Hippocampal formation (tissue), 2 donors: Measurements from ENCODE around the gene MAT2A.

Experiments
- DNase-seq, 2 donors: peaks; one replicate each; lab custom pipeline; 2025; lab: John Stamatoyannopoulos, UW

MAT2A gene

DNA sequence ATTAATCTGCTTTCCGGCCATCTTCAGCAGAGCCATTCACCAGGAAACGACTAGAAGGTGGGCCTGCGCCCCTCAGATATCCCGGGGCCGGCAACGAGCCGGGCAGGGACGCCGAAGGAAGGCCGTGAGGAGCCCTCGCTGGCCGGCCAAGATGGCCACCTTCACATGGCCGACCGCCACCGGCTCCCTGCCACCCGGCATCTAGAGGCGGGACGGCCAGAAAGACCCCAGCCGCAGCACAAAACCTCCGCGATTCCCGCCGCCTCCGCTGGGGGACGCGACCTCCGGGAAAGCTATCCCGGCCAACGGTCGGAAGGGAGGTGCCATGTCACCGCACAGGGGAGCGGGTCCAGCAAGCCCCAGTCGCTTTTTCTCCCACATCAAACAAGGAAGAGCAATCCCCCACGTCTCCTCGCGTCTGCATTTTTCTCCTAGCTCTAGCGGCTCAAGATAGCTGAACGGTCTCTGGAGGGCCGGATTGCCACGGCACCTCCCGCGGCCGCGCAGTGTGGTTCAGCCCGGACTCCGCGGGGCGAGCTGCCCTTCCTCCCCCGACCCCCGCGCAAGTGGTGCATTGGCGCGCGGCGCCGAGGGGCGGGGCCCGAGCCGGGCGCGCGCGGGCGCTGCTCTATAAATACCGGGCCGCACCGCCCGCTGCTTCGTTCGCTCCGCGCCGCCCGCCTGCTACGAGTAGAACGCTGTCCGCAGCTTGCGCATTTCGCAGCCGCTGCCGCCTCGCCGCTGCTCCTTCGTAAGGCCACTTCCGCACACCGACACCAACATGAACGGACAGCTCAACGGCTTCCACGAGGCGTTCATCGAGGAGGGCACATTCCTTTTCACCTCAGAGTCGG is at the start of gene MAT2A:
Gene MAT2A (plus strand): TSS at position 662 of the 854 bp plus-strand sequence. CDS start 120 bp downstream, at position 782.
- peak; percentile 94 to 96 for DNase-seq

DNA sequence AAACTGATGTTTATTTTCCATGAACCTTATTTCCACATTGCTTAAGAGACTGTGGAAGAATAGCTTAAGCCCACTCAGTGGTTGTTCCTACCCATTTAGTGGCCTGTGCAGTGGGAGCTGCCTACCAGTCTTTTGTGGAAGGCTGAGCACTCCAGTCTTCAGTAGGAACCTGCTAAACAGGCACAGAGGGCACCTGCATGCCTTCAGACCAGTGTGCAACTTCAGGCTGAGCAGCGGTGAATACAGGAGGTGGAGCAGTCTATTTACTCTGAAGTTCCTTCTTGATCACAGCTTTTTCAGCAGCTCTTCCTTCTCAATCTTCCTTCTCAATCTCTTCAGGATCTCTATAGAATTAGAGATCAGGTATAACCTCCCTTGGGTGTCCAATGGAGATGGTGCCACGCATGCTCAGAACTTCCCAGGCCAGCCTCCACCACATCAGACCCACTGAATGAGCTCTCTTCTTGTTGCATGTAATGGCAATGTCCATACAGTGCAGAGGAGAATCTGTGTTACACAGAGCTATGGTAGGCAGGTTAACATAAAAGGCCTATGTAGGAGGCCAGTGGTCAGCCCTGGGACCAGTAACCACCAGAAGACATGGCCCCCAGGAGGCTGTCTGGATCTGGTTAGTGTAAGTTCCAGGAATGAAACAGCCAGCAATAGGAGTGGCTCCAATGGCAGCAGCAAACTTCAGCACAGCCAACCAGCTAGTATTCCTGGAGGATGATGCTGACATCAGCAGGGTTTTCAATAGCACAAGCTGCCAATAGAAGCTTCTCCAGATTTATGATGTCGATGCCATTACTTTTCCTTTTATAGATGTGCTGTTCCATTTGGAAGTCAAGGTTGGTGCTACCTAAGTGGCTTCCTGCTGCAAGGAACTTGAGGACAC is 47.9 kb upstream of the MAT2A start:
- DNase-seq: no peak

DNA sequence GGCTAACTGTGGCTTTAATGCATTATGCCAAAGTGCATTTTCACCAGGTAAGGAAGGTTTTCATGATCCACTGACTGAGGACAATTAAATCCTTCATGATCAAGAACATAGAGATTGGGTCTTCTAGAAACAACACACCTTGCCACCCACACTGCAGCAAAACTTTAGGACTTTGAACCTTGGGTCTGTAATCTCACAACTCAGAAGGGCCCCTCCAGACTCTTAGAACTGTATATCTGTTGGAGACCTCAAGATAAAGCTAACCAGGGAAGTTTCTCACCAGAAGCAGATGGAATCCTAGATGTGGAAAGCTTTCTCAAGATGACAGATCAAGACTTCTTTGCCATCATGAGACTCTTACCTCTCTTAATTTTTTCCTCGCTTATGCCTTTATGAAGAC is 42.5 kb upstream of the MAT2A start:
- DNase-seq: no peak

DNA sequence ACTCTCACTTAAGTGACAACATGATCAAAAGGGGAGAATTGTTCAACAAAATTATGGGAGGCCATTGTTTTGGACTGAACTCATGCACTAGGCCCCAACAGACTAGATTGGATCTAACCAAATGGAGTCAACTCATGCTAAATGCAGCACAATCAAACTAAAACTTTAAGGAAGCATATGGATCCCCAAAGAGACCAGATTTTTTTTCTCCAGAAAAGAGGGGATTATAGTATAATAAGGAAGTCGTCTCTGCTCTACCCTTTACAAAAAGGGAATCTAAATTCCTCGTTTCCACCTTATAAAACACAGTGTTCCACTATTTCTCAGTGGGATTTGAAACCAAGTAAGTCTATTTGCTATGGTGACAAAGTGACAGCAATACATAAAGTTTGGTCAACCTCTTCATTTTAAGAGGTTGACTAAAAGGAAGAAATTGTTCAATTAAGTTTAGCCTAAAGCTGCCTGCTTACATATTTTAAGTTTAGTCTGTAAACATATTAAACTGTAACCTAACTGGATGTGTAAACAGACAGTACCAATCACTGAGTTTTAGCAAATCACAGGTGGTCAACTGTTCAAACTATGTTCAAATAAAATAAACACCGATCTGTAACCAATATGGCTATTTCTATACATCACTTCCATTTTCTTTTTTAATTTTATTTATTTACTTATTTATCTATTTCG is 40.9 kb upstream of the MAT2A start:
- DNase-seq: no peak

DNA sequence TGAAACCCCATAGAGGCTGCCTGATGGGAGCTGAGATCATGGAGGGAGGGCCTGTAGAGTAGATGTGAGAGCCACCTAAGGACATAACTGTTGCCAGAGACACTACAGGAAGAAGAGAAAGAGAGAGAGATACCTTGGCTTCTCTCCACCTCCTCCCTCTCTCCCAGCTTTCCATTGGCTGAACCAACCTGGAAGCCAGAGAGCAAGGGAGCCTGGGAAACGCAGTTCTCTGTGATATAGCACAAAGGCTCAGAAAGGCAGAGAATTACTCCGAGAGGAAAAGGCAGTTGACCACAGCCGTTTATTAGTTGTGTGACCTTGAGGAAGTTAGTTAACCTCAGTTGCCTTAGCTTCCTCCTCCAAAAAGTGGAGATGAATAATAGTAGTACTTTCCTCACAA is 37.7 kb upstream of the MAT2A start:
- DNase-seq: no peak

DNA sequence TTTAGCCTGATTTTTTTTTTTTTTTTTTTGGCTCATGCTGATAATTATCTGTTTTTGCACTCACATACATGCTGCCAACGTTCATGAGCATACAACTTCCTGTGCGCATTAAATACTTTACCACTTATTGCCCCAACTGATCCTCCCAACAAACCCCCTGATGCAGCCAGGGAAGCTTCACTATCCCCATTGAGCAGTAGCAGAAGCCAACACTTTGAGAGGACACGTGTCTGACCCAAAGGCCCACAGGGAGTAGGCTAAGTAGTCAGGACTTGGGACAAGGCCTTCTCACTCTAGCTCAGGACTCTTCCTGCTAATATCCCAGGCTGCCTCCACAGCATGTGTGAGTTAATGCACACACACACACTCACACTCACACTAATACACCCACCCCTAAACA is 36.2 kb upstream of the MAT2A start:
- no peak for DNase-seq

DNA sequence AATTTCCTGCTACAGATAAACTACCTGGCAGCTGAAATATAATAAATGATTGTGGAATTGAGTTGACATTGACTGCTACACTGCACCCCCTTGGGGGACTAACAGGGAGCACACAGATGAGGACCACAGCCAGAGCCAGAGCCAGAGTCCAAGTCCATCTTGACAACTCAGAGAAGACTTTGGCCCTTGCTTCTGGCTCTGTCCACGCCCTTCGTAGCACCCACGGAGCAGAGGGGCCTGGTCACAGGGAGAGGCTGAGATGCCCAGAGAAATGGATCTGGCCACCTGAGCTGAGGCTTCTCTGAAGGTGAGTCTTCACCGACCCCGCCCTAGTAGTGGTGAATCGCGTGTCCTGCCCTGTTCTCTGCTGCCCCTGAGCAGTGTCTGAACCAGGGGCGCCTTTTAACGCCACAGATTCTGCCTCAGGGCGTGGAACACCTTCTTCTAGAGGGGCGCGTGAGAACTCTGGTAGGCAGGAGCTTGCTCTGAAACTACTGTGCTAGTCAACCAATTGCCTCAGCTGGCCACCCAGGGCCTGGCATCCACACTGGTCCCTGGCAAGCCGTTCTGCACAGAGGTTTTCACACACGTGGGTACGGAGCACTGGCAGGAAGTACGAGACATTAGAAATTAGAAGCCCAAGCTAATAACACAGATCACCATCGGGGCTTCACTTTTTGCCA is 35.7 kb upstream of the MAT2A start:
- no peak for DNase-seq

DNA sequence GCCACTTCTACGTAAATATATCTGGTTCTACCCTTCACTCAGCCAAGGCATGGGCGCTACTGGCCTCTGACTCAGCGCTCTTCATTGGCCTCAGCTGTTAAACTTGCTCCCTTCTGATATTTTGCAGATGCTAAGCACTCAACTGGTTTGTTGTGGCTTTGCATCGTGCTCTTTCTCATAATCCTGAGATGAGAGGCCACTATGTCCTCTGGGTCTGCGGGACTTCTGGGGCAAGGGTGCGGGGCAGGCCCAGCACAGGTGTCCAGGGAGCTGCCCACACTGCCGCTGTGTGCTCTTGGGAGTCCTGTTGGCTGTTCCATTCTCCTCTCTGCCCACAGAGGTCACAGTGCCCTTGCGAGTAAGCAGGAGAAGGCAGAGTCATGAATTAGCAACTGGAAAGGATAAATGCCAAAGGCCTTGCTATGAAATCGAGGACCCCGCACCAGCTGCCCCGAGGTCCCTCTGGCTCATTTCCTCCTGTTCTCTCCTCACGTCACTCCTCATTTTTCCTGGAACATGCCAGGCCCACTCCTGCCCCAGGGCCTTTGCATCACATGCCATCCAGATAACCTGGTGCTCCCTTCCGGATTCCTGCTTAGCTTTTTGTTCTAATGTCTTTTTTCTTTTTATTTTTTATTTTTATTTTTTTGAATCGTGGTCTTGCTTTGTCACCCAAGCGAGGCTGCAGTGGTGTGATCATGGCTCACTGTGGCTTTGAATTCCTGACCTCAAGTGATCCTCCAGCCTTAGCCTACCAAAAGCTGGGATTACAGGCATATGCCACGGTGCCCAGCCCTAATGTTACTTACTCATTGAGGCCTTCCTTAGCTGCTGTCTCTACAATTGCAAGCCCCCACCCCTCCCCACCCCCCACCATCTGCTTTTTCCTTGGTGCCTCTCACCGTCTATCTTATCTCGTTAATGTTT is 34.9 kb upstream of the MAT2A start:
- DNase-seq: no peak

DNA sequence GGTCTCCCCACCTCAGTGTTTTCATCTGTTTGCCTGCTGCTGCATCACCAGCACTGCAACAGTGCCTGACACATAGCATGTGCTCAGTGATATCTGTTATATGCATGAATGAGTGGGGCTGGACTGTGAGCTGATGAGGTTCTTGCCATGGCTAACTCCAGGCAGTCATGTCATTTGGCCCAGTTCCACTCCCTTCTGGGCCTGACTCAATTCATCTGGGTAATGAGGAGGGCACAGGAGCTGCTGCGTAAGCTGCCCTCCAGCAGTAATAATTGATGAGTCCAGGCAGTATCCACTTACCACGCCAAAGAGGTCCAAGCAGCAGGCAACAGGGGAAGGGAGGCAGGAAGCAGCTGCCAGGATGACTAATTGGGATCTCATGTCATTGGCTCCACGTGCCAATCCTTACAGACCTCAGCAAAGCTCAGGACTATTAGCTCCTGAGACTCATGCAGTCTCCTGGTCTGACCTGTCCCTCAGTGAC is 34.1 kb upstream of the MAT2A start:
- no peak for DNase-seq

DNA sequence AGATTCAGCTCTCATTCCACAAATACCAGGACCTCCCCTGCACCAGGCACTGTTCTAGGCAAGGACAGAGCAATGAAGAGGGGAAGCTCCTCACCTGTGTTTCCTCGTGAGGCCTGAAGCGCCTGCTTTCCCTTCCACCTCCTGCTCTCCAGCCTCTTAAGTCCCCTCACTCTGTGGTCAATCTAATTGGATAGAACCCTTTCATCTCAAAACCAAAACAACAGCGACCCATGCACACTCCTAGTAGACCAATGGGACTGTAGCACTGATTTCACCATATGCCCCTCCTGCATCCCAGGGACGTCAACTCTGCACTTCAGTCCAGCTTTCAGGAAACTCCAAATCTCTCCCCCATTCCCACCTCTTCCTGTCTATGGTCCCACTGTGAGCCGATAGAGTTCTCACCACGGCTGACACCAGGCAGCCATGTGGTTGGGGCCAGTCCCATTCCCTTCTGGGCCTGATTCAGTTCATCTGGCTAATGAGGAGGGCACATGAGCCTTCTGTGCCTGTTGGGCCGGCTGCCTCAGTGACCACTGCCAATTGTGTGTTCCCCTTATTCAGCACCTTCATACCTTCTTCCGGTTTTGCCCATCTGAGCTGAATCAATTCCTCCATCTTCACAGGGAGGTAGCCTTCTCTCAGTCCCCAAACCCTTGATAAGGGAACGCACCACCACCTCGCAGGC is 33.3 kb upstream of the MAT2A start:
- DNase-seq: no peak

DNA sequence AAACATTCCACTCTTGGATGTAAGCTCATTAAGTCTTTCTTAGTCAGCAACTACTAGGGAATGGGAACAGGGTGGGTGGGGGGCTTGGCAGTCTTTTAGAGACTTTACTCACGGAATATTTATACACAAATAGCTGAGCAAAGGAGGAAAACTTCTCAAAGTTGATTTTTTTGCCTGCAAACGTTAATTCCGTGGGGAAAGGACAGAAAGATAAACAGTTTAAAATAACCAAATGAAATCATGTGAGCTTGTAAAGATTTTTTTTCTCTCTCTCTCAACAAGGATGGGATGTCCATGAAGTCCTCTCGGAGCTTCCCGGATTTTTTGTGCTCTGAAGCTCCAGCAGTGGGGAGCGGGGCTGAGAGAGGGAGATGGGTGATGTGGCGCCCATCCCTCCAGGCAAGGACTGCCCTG is 32.2 kb upstream of the MAT2A start:
- no peak for DNase-seq

DNA sequence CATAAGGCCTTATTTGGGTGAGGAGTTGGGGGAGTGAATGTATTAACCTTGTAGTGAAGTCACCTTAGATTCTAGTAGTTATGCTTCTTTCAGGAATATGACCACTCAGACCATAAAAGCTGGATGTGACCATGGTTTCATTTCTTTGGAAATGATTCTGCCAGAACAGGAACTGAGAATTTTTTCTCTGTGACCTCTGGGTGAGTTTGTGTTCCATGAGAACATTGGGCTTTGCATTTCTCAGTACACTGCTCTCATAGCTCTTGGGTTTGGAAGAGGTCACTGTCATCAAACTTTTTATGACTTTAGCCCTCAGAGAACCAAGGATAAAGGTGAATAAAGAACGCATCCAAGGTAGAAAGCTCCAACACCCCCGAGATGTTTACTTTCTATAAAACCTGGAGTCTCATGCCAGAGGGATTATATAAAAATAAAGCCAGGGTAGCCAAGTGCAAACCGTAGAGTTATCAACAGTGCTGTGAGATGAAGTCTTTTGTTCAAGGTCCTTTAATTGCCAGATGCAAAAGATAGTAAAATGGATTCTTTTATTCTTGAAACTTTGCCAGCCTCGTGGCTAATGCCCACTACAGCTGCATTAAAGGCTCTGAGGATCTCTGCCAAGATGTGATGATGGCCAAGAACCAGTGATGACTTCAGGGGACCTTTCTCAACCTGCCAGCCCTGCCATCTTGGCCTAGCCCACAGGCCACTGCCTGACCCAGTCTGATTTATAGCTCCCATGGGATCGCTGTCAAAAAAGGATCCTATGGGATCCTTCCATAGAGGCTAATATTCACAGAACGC is 27.8 kb upstream of the MAT2A start:
- DNase-seq: no peak

DNA sequence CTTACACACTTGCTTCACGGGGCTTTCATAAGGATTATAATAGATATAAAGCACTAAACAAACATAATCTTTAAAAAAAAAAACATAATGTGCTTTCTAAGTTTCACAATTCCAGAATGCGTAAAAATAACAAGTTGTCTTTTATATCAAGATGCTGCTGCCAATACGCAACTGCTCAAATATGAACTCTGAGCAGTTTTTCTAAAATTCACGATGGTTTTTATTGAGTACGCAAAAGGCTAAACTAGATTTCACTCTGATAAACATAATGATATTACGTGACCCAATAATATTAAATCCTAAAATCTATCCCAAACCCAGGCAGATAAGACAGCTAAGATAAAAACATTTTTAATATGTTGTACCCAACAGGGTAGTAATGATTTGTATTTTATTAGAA is 24.6 kb upstream of the MAT2A start:
- DNase-seq: no peak

DNA sequence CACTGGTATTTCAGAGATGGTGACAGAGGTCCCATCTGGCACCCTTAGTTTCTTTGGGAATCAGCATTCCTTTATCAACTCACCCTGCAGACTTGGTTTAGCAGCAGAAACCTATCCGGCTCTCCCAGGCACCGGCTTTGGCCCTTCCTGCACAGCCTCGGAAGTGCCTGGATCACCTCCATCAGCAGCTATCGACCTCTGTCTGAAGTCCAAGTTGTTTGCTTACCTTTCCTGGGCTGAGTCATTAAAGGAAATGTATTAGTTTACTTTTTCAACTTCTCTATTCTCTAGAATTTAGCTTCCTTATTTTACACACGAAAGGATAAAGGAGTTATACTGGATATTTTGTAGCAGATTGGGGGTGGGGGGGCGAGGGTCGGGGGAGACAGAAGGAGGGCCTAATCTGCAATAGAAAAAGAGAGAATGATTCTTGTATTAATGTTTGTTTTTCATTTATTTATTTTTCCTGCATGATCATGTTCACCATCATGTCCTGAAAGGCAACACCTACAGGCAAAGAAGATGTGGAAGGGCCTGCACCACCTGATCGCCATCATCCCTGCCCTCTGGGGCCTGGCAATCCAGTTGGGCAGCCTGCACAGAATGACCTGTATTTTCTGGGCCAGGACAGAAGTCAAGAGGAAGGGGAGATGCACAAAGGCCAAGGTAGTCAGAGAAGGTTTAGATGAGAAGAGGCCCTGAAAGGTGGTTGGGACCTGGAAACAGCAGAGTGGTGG is 22.1 kb upstream of the MAT2A start:
- no peak for DNase-seq

DNA sequence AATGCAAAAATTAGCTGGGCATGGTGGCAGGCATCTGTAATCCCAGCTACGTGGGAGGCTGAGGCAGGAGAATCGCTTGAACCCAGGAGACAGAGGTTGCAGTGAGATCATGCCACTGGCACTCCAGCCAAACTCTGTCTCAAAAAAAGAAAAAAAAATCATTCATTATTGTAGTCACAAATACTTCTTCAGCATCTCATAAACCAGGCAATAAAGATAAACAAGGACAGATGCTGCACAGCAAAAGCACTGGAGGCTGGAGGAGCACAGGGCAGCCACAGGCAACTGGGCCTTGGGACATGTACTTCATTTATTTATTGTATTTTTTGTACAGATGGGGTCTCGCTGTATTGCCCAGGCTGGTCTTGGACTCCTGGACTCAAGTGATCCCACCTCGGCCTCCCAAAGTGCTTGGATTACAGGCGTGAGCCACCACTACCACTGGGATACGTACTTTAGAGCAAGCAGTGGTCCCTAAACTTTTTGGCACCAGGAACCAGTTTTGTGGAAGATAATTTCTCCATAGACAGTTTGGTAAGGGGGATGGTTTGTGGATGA is 16.8 kb upstream of the MAT2A start:
- no peak for DNase-seq

DNA sequence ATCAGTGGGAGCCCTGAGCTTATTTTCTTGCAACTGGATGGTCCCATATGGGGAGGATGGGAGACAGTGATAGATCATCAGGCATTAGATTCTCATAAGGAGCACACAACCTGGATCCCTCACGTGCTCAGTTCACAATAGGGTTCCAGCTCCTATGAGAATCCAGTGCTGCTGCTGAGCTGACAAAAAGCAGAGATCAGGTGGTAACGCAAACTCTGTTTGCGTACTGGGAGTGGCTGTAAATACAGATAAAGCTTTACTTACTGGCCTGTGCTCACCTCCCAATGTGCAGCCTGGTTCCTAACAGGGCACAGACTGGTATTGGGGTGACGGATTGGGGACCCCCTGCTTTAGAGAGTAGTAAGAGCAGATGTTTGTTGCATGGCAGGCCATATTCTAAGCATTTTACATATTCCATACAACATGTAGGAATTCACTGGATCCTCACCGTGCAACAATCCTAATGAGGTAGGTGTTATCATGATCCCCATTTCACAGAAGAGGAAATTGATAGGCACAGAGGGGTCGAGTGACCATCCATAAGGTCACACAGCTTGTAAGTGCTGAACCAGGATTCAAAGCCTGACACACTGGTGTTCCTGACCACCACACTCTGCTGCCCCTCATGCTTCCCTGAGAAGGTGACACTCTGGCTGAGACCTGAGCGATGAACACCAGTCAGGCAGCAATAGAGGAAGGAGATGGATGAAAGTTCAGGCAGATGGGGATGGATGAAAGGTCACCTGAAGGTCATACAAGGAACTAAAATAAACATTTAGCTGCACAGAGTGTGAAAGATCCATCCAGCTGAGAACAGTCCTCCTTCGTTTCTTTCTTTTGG is 15.7 kb upstream of the MAT2A start:
- no peak for DNase-seq

DNA sequence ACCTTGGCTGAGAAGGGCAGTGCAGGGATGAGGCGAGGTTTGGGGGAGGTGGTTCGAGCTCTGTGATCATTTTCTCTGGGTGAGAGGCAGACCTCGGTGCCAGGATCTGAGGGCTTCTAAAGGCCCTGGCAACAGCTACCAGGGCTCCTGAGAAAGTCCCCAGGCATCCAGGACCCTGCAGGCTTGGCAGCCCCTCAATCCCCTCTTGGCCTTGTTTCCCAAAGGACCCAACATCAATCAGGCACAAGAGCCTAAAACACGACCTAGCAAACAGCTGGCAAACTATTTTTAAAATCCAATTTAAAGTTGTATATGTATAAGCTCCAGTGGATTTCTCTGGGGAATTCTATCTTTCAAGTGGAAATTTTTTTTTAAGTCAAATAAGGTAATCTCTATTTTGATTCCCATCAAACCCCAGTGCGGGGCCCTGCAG is 15.0 kb upstream of the MAT2A start:
- DNase-seq: peak in 1 of 2 donors; percentile 30
